Neuronal stem cell (in vitro differentiated cells): ENCODE data around the gene BICRA.
"Not testable (repeated sequence)": the region's sequence is repeated elsewhere in the genome, so short reads cannot be mapped to it uniquely, and the experiment has no call there.

Source experiments
- DNase-seq: peaks from one replicate; pipeline ENCODE4 v3.0.0-alpha.2; 2013; ENCODE audit warnings: low spot score
- H2AFZ ChIP-seq: one replicate; pipeline ENCODE4 v1.6.1; 2013; ENCODE audit warnings: mild to moderate bottlenecking, low read length, inconsistent platforms
- H2AK5ac ChIP-seq: 2 replicates; pipeline ENCODE4 v1.6.1; 2013; ENCODE audit warnings: low read depth, mild to moderate bottlenecking, inconsistent platforms, low read length, moderate library complexity, mixed read lengths
- H2BK120ac ChIP-seq: 2 replicates; pipeline ENCODE4 v1.6.1; 2013; ENCODE audit warnings: low read depth, mild to moderate bottlenecking, inconsistent platforms, low read length, moderate library complexity, mixed read lengths
- H2BK12ac ChIP-seq: one replicate; pipeline ENCODE4 v1.6.1; 2013; ENCODE audit warnings: low read length, inconsistent platforms
- H2BK15ac ChIP-seq: 2 replicates; pipeline ENCODE4 v1.6.1; 2013; ENCODE audit warnings: mild to moderate bottlenecking, low read length, inconsistent platforms, mixed read lengths
- H2BK5ac ChIP-seq: one replicate; pipeline ENCODE4 v1.6.1; 2013; ENCODE audit warnings: inconsistent platforms, mild to moderate bottlenecking, low read length, moderate library complexity
- H3K14ac ChIP-seq: one replicate; pipeline ENCODE4 v1.6.1; 2013; ENCODE audit warnings: low read length, inconsistent platforms
- H3K18ac ChIP-seq: 2 replicates; pipeline ENCODE4 v1.6.1; 2013; ENCODE audit warnings: low read length, inconsistent platforms
- H3K23ac ChIP-seq: 2 replicates; pipeline ENCODE4 v1.6.1; 2013; ENCODE audit warnings: low read depth, mild to moderate bottlenecking, mixed read lengths, low read length, inconsistent platforms; ENCODE audit not compliant: poor library complexity
- H3K27ac ChIP-seq: replicated peaks from 3 replicates; pipeline ENCODE4 v1.5.1; 2013; ENCODE audit warnings: low read length, inconsistent platforms
- H3K27me3 ChIP-seq, 3 experiments: 2 replicates each; pipeline ENCODE4 v1.6.1; 2013; ENCODE audit warnings: low read length in 3 of 3, mild to moderate bottlenecking in 2 of 3, inconsistent platforms in 1 of 3, low read depth in 1 of 3, mixed read lengths in 1 of 3, moderate library complexity in 1 of 3; ENCODE audit not compliant: control insufficient read depth in 3 of 3, insufficient read depth in 3 of 3
- H3K36me3 ChIP-seq, 2 donors: replicated peaks in 1 of 2; 2 replicates each; pipeline ENCODE4 v1.6.1; 2013; ENCODE audit warnings: low read length in 2 of 2; ENCODE audit not compliant: control insufficient read depth in 2 of 2, insufficient read depth in 2 of 2
- H3K4ac ChIP-seq: 2 replicates; pipeline ENCODE4 v1.6.1; 2013; ENCODE audit warnings: inconsistent platforms, mild to moderate bottlenecking, low read length, moderate library complexity
- H3K4me1 ChIP-seq, 2 donors: 1 replicate in 1 of 2; 2 replicates in 1 of 2; pipeline ENCODE4 v1.6.1; 2013; ENCODE audit warnings: low read length in 2 of 2, low read depth in 1 of 2; ENCODE audit not compliant: control insufficient read depth in 2 of 2, insufficient read depth in 1 of 2
- H3K4me2 ChIP-seq: one replicate; pipeline ENCODE4 v1.6.1; 2013; ENCODE audit warnings: mild to moderate bottlenecking, low read length, inconsistent platforms; ENCODE audit not compliant: insufficient read depth, poor library complexity, severe bottlenecking
- H3K4me3 ChIP-seq, 2 donors: 2 replicates each; pipeline ENCODE4 v1.5.1; 2013; ENCODE audit warnings: low read length in 2 of 2, mild to moderate bottlenecking in 2 of 2, inconsistent platforms in 1 of 2, moderate library complexity in 1 of 2
- H3K79me1 ChIP-seq: one replicate; pipeline ENCODE4 v1.6.1; 2013; ENCODE audit warnings: low read depth, mild to moderate bottlenecking, inconsistent platforms, low read length, moderate library complexity
- H3K9ac ChIP-seq: one replicate; pipeline ENCODE4 v1.6.1; 2013; ENCODE audit warnings: mild to moderate bottlenecking, low read depth, low read length, inconsistent platforms; ENCODE audit not compliant: poor library complexity
- H3K9me3 ChIP-seq, 2 donors: replicated peaks in 1 of 2; 2 replicates each; pipeline versions ENCODE3 to v1.6.1; 2013; ENCODE audit warnings: low read length in 2 of 2, mild to moderate bottlenecking in 2 of 2, inconsistent platforms in 1 of 2, low read depth in 1 of 2, mixed read lengths in 1 of 2, moderate library complexity in 1 of 2; ENCODE audit not compliant: control insufficient read depth in 2 of 2, insufficient read depth in 1 of 2
- H4K8ac ChIP-seq: one replicate; pipeline ENCODE4 v1.6.1; 2013; ENCODE audit warnings: low read depth, mild to moderate bottlenecking, inconsistent platforms, low read length, moderate library complexity
- H4K91ac ChIP-seq: one replicate; pipeline ENCODE4 v1.6.1; 2013; ENCODE audit warnings: low read length, low read depth, mild to moderate bottlenecking, inconsistent platforms; ENCODE audit not compliant: poor library complexity
- WGBS, 2 donors: extraction: QIAGEN DNeasy Blood & Tissue Kit; methylation state at CpG; one replicate each; pipeline ENCODE4 v1.1.7; 2013; ENCODE audit warnings: missing lambda C conversion rate in 2 of 2, mixed read lengths in 1 of 2; ENCODE audit not compliant: insufficient read length in 2 of 2, insufficient replicate concordance in 1 of 2; ENCODE audit errors: extremely low coverage in 2 of 2; 5-methylcytosine and 5-hydroxymethylcytosine counted together

Gene BICRA

GRCh38 chr19:47633517-47633916, 24.6 kb downstream of the BICRA start:
- Histone ChIP-seq H3K36me3 (peaks cover 0 to 12% of the 10 kb centered on the region in 2 donors), H2BK5ac (no peak overlapping the region), H2BK120ac (no peak overlapping the region), H3K9ac (no peak overlapping the region), H2BK15ac (no peak overlapping the region), H3K14ac (no peak overlapping the region), H3K79me1 (peaks cover 3% of the 10 kb centered on the region), H2AFZ (no peak overlapping the region), H3K27me3 (no peaks in the 10 kb centered on the region), H3K9me3 (peaks cover 0 to 9% of the 10 kb centered on the region in 2 donors), H3K4me2 (no peak overlapping the region), H3K18ac (no peak overlapping the region), H3K4ac (no peak overlapping the region), H3K4me3 (no peak overlapping the region), H3K4me1 (peaks cover 0 to 4% of the 10 kb centered on the region in 2 donors), H3K27ac (no peak overlapping the region), H4K91ac (no peak overlapping the region), H4K8ac (no peak overlapping the region), H2BK12ac (no peak overlapping the region), H3K23ac (no peak overlapping the region), H2AK5ac (no peak overlapping the region)
- no peak for DNase-seq
- WGBS, 2 donors = no CpG with 5 or more reads among the region's 4 CpGs

GRCh38 chr19:47633996-47634395, 25.1 kb downstream of the BICRA start:
- Histone ChIP-seq H4K8ac (no peak overlapping the region), H3K79me1 (peaks cover 3% of the 10 kb centered on the region), H3K36me3 (peaks cover 0 to 10% of the 10 kb centered on the region in 2 donors), H2AFZ (no peak overlapping the region), H3K18ac (no peak overlapping the region), H3K14ac (no peak overlapping the region), H3K27me3 (no peaks in the 10 kb centered on the region), H3K27ac (no peak overlapping the region), H2BK120ac (no peak overlapping the region), H2BK5ac (no peak overlapping the region), H3K4ac (no peak overlapping the region), H3K9me3 (peaks cover 0 to 9% of the 10 kb centered on the region in 2 donors), H3K4me2 (no peak overlapping the region), H2AK5ac (no peak overlapping the region), H2BK12ac (no peak overlapping the region), H3K23ac (no peak overlapping the region), H3K9ac (no peak overlapping the region), H4K91ac (no peak overlapping the region), H3K4me3 (no peak overlapping the region), H3K4me1 (peaks cover 0 to 4% of the 10 kb centered on the region in 2 donors), H2BK15ac (no peak overlapping the region)
- no peak for DNase-seq
- WGBS, 2 donors = no CpG with 5 or more reads among the region's 11 CpGs

- H3K9me3 ChIP-seq, H4K8ac ChIP-seq, H3K9ac ChIP-seq, H3K18ac ChIP-seq, H2BK15ac ChIP-seq, H3K27ac ChIP-seq, H2BK5ac ChIP-seq, H3K23ac ChIP-seq, DNase-seq, H3K4me3 ChIP-seq, H2BK120ac ChIP-seq, H2AFZ ChIP-seq, H3K4ac ChIP-seq, H2BK12ac ChIP-seq, H2AK5ac ChIP-seq, H3K14ac ChIP-seq, H4K91ac ChIP-seq, H3K27me3 ChIP-seq, H3K4me1 ChIP-seq, H3K4me2 ChIP-seq, H3K79me1 ChIP-seq: not testable (repeated sequence)
- no CpG with 5 or more reads among the region's 6 CpGs for WGBS, 2 donors
- H3K36me3 ChIP-seq = peaks cover 0 to 11% of the 10 kb centered on the region in 2 donors
These were observed 26.3 kb downstream of the BICRA start for GRCh38 chr19:47635152-47635754.

DNA sequence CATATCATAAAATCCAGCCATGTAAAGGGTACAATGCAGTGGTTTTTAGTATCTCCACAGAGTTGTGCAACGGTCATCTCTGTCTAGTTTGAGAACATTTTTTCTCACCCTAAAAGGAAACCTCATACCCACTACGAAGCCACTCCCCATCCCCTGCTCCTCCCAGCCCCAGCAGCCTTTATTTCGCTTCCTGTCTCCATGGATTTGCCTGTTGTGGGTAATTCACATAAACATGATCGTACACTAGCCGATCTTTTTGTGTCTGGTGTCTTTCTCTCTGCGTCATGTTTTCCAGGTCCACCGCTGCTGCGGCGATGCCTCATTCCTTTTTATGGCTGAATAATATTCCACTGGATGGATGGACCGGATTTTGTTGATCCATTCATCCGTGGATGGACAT, 28.6 kb downstream of the BICRA start:
- H3K27ac ChIP-seq = no peak overlapping the region
- no peak overlapping the region for H3K4me3 ChIP-seq
- no peak overlapping the region for H2AK5ac ChIP-seq
- no peak for DNase-seq
- no peak overlapping the region for H3K9ac ChIP-seq
- H2BK12ac ChIP-seq = no peak overlapping the region
- H3K27me3 ChIP-seq = no peaks in the 10 kb centered on the region
- peaks cover 8% of the 10 kb centered on the region for H3K79me1 ChIP-seq
- H3K9me3 ChIP-seq = peaks cover 0 to 2% of the 10 kb centered on the region in 2 donors
- H3K4me2 ChIP-seq = no peak overlapping the region
- no peak overlapping the region for H3K4ac ChIP-seq
- H2BK15ac ChIP-seq = no peak overlapping the region
- H3K14ac ChIP-seq = no peak overlapping the region
- H3K18ac ChIP-seq = no peak overlapping the region
- H4K8ac ChIP-seq = no peak overlapping the region
- H3K36me3 ChIP-seq = peaks cover 0 to 4% of the 10 kb centered on the region in 2 donors
- peaks cover 0 to 4% of the 10 kb centered on the region in 2 donors for H3K4me1 ChIP-seq
- no peak overlapping the region for H3K23ac ChIP-seq
- no CpG with 5 or more reads among the region's 11 CpGs for WGBS, 2 donors
- H2BK5ac ChIP-seq = no peak overlapping the region
- H2AFZ ChIP-seq = no peak overlapping the region
- no peak overlapping the region for H4K91ac ChIP-seq
- no peak overlapping the region for H2BK120ac ChIP-seq
